SU-DHL-6 (cell line): ENCODE results near the gene PMF1.

Experiments used
- H2AFZ ChIP-seq: fragments of 200-600 bp; sonication (generic); 2 replicates; pipeline ENCODE4 v1.6.1; 2014; ENCODE audit warnings: low read depth, mild to moderate bottlenecking, moderate library complexity, mixed read lengths, antibody characterized with exemption, low read length; ENCODE audit not compliant: severe bottlenecking
- H3F3A ChIP-seq: fragments of 200-600 bp; shearing (Covaris generic); 2 replicates; pipeline ENCODE4 v1.6.0; 2016; ENCODE audit warnings: antibody characterized with exemption, mild to moderate bottlenecking; ENCODE audit not compliant: insufficient read depth
- H3K27ac ChIP-seq: fragments of 200-600 bp; sonication (generic); 2 replicates; pipeline ENCODE4 v1.5.1; 2016; ENCODE audit warnings: low read depth, mild to moderate bottlenecking, low read length, moderate library complexity, mixed read lengths
- H3K27me3 ChIP-seq: fragments of 200-600 bp; sonication (generic), shearing (Covaris generic); 2 replicates; pipeline ENCODE4 v1.6.0; 2014; ENCODE audit warnings: mild to moderate bottlenecking, low read length
- H3K36me3 ChIP-seq: fragments of 200-600 bp; sonication (generic); 2 replicates; pipeline ENCODE4 v1.6.1; 2014; ENCODE audit warnings: mild to moderate bottlenecking, low read length, mixed read lengths
- H3K4me2 ChIP-seq: fragments of 300-600, 200-600 bp; shearing (Covaris generic), sonication (generic); 2 replicates; pipeline ENCODE4 v1.6.0; 2014; ENCODE audit warnings: low read length, low read depth, mild to moderate bottlenecking; ENCODE audit not compliant: poor library complexity, severe bottlenecking
- H3K4me3 ChIP-seq: fragments of 200-600 bp; sonication (generic); 2 replicates; pipeline ENCODE4 v1.5.1; 2014; ENCODE audit warnings: antibody characterized with exemption, low read length, mild to moderate bottlenecking, mixed read lengths; ENCODE audit not compliant: insufficient read depth, poor library complexity, severe bottlenecking
- H3K79me2 ChIP-seq: fragments of 200-600 bp; sonication (generic); 2 replicates; pipeline ENCODE4 v1.6.1; 2014; ENCODE audit warnings: mild to moderate bottlenecking, low read length, moderate library complexity; ENCODE audit not compliant: insufficient read depth
- H3K9ac ChIP-seq: fragments of 200-600 bp; sonication (generic); 2 replicates; pipeline ENCODE4 v1.7.0; 2014; ENCODE audit warnings: mild to moderate bottlenecking, low read length
- H3K9me2 ChIP-seq: fragments of 200-600 bp; sonication (generic); replicated peaks from 2 replicates; pipeline ENCODE4 v1.6.1; 2014; ENCODE audit warnings: low read length; ENCODE audit not compliant: insufficient read depth
- H3K9me3 ChIP-seq: fragments of 200-600 bp; sonication (generic); 2 replicates; pipeline ENCODE4 v1.6.1; 2014; ENCODE audit warnings: low read length, mixed read lengths; ENCODE audit not compliant: insufficient read depth
- H4K20me1 ChIP-seq: fragments of 200-600 bp; sonication (generic); 2 replicates; pipeline ENCODE4 v1.6.1; 2014; ENCODE audit warnings: low read depth, mild to moderate bottlenecking, antibody characterized with exemption, low read length, moderate library complexity, mixed read lengths
- CTCF ChIP-seq: fragments of 200-600 bp; sonication (generic); IDR thresholded peaks from one replicate; pipeline ENCODE4 v1.5.1; 2017; ENCODE audit warnings: antibody characterized with exemption, mild to moderate bottlenecking, low read length, moderate library complexity; ENCODE audit not compliant: insufficient read depth, poor library complexity, severe bottlenecking
- EZH2phosphoT487 ChIP-seq: fragments of 200-600 bp; sonication (generic), shearing (Covaris generic); conservative IDR thresholded peaks from 2 replicates; pipeline ENCODE4 v1.6.1; 2018; ENCODE audit warnings: mild to moderate bottlenecking, antibody characterized with exemption, low read length, moderate library complexity, mixed read lengths

The PMF1 gene

GRCh38 chr1:156212833-156213643, at the start of gene PMF1:
Gene PMF1 (plus strand): TSS chr1:156213007. CDS start chr1:156213016, 9 bp downstream.
- no peaks in the 10 kb centered on the region for H4K20me1 ChIP-seq
- peak within 1 kb of the TSS; percentile 93 for H3K4me3 ChIP-seq
- H3F3A ChIP-seq, result no peaks in the 10 kb centered on the region; the same call in 1 of the 2 replicates
- no peak for TF ChIP-seq EZH2phosphoT487
- TF ChIP-seq CTCF, result no peak
- peaks cover 25% of the 10 kb centered on the region for H3K79me2 ChIP-seq
- H3K4me2 ChIP-seq, result peak within 1 kb of the TSS; percentile 84
- H3K27ac ChIP-seq, result peak within 1 kb of the TSS; percentile 81
- peak within 1 kb of the TSS; percentile 78 for H3K9ac ChIP-seq
- H3K9me3 ChIP-seq, result no peaks in the 10 kb centered on the region
- H2AFZ ChIP-seq, result peak within 1 kb of the TSS; percentile 22
- no peaks in the 10 kb centered on the region for H3K36me3 ChIP-seq
- no peaks in the 10 kb centered on the region for H3K27me3 ChIP-seq
- H3K9me2 ChIP-seq, result no peaks in the 10 kb centered on the region

- Histone ChIP-seq H3K9me3 (no peaks in the 10 kb centered on the region), H3K4me3 (no peak overlapping the region), H3K79me2 (peaks cover 6% of the 10 kb centered on the region; the same call in 1 of the 2 replicates), H3K27me3 (no peaks in the 10 kb centered on the region), H3K9me2 (no peaks in the 10 kb centered on the region), H2AFZ (no peak overlapping the region), H3K27ac (no peak overlapping the region), H3K4me2 (no peak overlapping the region), H3K36me3 (peaks cover 47% of the 10 kb centered on the region), H3F3A (peaks cover 21% of the 10 kb centered on the region), H3K9ac (no peak overlapping the region), H4K20me1 (no peaks in the 10 kb centered on the region)
- TF ChIP-seq CTCF (no peak), EZH2phosphoT487 (no peak)
These were observed 49.1 kb upstream of the PMF1 start for GRCh38 chr1:156163712-156164111.

- Histone ChIP-seq H3K9me3 (no peaks in the 10 kb centered on the region), H3K4me2 (no peak overlapping the region), H3K9me2 (no peaks in the 10 kb centered on the region), H3F3A (peaks cover 21% of the 10 kb centered on the region), H3K79me2 (peaks cover 5% of the 10 kb centered on the region; the same call in 1 of the 2 replicates), H3K27ac (no peak overlapping the region), H3K36me3 (peaks cover 45% of the 10 kb centered on the region), H3K4me3 (no peak overlapping the region), H3K27me3 (no peaks in the 10 kb centered on the region), H4K20me1 (no peaks in the 10 kb centered on the region), H2AFZ (no peak overlapping the region), H3K9ac (no peak overlapping the region)
- no peak for TF ChIP-seq CTCF
- TF ChIP-seq EZH2phosphoT487, result no peak
These were observed 48.5 kb upstream of the PMF1 start for GRCh38 chr1:156164125-156164831.
